HepG2 (cell line): ENCODE data around the gene BLOC1S4. TPM values are rescaled to one million over a fixed set of nuclear protein-coding genes. Genes with fewer than 3 reads are reported as not detected.
A peak's percentile ranks its signal among the peaks of the same experiment; 100 is the strongest.

Source experiments
- ATF7-NPFF ChIP-seq: sonication (generic); formaldehyde crosslinking; IDR thresholded peaks from 2 replicates; pipeline ENCODE4 v1.8.1; 2023; ENCODE audit warnings: mild to moderate bottlenecking, low read depth, missing genetic modification reagents, moderate library complexity
- GLMP ChIP-seq: sonication (generic); formaldehyde crosslinking; IDR thresholded peaks from 2 replicates; pipeline ENCODE4 v1.9.0; 2021; ENCODE audit warnings: missing genetic modification reagents, mild to moderate bottlenecking, borderline replicate concordance
- KDM5B ChIP-seq: sonication (generic); formaldehyde crosslinking; IDR thresholded peaks from 2 replicates; pipeline ENCODE4 v1.4.0; 2020; ENCODE audit warnings: missing genetic modification reagents, mild to moderate bottlenecking, borderline replicate concordance
- PATZ1 ChIP-seq: sonication (generic); formaldehyde crosslinking; IDR thresholded peaks from 2 replicates; pipeline ENCODE4 v1.4.0; 2020; ENCODE audit warnings: missing genetic modification reagents
- PBX2 ChIP-seq: IDR thresholded peaks from 2 replicates; pipeline ENCODE4 v1.6.1; 2016; ENCODE audit warnings: control low read depth
- TEF ChIP-seq: sonication (generic); formaldehyde crosslinking; IDR thresholded peaks from 2 replicates; pipeline ENCODE4 v1.5.0; 2020; ENCODE audit warnings: missing genetic modification reagents
- ZNF207 ChIP-seq: fragments of 450-650 bp; IDR thresholded peaks from 2 replicates; pipeline ENCODE4 v1.6.1; 2016; ENCODE audit warnings: antibody characterized with exemption, borderline replicate concordance
- ZNF329 ChIP-seq: sonication (generic); formaldehyde crosslinking; IDR thresholded peaks from 2 replicates; pipeline ENCODE4 v1.9.0; 2021; ENCODE audit warnings: low read depth, mild to moderate bottlenecking, missing genetic modification reagents
- ZNF333 ChIP-seq: sonication (generic); formaldehyde crosslinking; IDR thresholded peaks from 2 replicates; pipeline ENCODE4 v1.4.0; 2020; ENCODE audit warnings: mild to moderate bottlenecking, missing genetic modification reagents, borderline replicate concordance
- ZNF558 ChIP-seq: sonication (generic); formaldehyde crosslinking; IDR thresholded peaks from 2 replicates; pipeline ENCODE4 v1.9.0; 2022; ENCODE audit warnings: mild to moderate bottlenecking, missing genetic modification reagents, borderline replicate concordance
- ZNF629 ChIP-seq: sonication (generic); formaldehyde crosslinking; conservative IDR thresholded peaks from 2 replicates; pipeline ENCODE4 v1.5.0; 2020; ENCODE audit warnings: missing genetic modification reagents
- ZNF839 ChIP-seq: sonication (generic); formaldehyde crosslinking; IDR thresholded peaks from 2 replicates; pipeline ENCODE4 v1.4.0; 2020; ENCODE audit warnings: missing genetic modification reagents, mild to moderate bottlenecking, borderline replicate concordance
- polyA plus RNA-seq, 8 experiments: library from polyadenylated mRNA; depleted of rRNA in 3 of 8; stranded (reverse) in 7 of 8; unstranded in 1 of 8; fragments of >200 nt; fragmentation: Illumina TruSeq in 4 of 8; extraction: Trizol in 4 of 8; gene quantifications; 2 replicates each; pipeline versions ENCODE4 v1.2.1 to v1.2.3, GENCODE V29; 2011 to 2016; ENCODE audit warnings: low read depth in 4 of 8, missing spikeins in 1 of 8, mixed read lengths in 1 of 8; ENCODE audit not compliant: insufficient read depth in 1 of 8
- total RNA-seq, 5 experiments: library from RNA; depleted of rRNA; stranded (reverse); fragments of >200 nt; fragmentation: Illumina TruSeq; extraction: Trizol; gene quantifications; 2 replicates each; pipeline ENCODE4 v1.2.3, GENCODE V29; 2016; ENCODE audit warnings: low read depth in 1 of 5
- TF ChIP-seq, protein P1 (sequence below): sonication (generic); formaldehyde crosslinking; IDR thresholded peaks from 2 replicates; pipeline ENCODE4 v1.4.0; 2020; ENCODE audit warnings: missing genetic modification reagents, borderline replicate concordance
- TF ChIP-seq, protein P2 (sequence below): sonication (generic); formaldehyde crosslinking; IDR thresholded peaks from 2 replicates; pipeline ENCODE4 v1.5.1; 2020; ENCODE audit warnings: mild to moderate bottlenecking, missing genetic modification reagents, moderate library complexity

BLOC1S4 gene
- total and polyA plus RNA-seq, 2 of the 13 experiments (the other 11 are each of a cell fraction or from before 2014, with no cell fraction given): 15.5 to 20.9 TPM

DNA sequence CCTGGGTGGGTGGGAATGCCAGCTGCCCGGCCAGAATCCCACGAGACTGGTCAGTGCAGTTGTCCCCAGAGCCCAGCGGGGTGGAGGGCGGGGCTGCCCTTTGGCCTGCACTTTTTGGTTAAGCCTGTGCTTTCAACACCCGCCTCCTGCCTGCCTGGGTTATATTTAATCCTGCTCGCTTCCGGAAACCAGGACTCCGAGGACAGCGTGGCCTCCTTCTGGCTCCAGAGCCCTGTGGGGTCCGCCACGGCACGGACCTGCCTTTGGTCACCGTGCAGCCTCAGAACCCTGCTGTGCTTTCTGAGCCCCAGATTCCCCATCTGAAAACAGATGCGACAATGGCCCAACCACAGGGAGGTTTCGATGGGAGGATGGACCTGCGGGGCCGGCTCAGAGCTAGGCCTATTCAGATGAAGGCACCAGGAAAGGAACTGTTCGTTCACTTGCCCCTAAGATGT, 37.2 kb downstream of the BLOC1S4 start (continued):
- TF ChIP-seq, protein P1, sequence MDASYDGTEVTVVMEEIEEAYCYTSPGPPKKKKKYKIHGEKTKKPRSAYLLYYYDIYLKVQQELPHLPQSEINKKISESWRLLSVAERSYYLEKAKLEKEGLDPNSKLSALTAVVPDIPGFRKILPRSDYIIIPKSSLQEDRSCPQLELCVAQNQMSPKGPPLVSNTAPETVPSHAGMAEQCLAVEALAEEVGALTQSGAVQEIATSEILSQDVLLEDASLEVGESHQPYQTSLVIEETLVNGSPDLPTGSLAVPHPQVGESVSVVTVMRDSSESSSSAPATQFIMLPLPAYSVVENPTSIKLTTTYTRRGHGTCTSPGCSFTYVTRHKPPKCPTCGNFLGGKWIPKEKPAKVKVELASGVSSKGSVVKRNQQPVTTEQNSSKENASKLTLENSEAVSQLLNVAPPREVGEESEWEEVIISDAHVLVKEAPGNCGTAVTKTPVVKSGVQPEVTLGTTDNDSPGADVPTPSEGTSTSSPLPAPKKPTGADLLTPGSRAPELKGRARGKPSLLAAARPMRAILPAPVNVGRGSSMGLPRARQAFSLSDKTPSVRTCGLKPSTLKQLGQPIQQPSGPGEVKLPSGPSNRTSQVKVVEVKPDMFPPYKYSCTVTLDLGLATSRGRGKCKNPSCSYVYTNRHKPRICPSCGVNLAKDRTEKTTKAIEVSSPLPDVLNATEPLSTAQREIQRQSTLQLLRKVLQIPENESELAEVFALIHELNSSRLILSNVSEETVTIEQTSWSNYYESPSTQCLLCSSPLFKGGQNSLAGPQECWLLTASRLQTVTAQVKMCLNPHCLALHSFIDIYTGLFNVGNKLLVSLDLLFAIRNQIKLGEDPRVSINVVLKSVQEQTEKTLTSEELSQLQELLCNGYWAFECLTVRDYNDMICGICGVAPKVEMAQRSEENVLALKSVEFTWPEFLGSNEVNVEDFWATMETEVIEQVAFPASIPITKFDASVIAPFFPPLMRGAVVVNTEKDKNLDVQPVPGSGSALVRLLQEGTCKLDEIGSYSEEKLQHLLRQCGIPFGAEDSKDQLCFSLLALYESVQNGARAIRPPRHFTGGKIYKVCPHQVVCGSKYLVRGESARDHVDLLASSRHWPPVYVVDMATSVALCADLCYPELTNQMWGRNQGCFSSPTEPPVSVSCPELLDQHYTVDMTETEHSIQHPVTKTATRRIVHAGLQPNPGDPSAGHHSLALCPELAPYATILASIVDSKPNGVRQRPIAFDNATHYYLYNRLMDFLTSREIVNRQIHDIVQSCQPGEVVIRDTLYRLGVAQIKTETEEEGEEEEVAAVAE (CRISPR knock-in tag): no peak
- TF ChIP-seq KDM5B (peak; percentile 91; the same call in 1 of the 2 replicates), ZNF558 (CRISPR knock-in tag) (no peak), ZNF329 (CRISPR knock-in tag) (no peak), GLMP (CRISPR knock-in tag) (no peak), ZNF839 (CRISPR knock-in tag) (no peak; the same call in 1 of the 2 replicates), PBX2 (CRISPR knock-in tag) (no peak), PATZ1 (peak; percentile 81), ZNF629 (CRISPR knock-in tag) (0 out of 2 replicates have a peak, but pooled peaks have one; percentile 27), ZNF333 (CRISPR knock-in tag) (0 out of 2 replicates have a peak, but pooled peaks have one; percentile 46), ATF7-NPFF (CRISPR knock-in tag) (0 out of 2 replicates have a peak, but pooled peaks have one; percentile 31), ZNF207 (no peak), TEF (CRISPR knock-in tag) (0 out of 2 replicates have a peak, but pooled peaks have one; percentile 32)
- TF ChIP-seq, protein P2, sequence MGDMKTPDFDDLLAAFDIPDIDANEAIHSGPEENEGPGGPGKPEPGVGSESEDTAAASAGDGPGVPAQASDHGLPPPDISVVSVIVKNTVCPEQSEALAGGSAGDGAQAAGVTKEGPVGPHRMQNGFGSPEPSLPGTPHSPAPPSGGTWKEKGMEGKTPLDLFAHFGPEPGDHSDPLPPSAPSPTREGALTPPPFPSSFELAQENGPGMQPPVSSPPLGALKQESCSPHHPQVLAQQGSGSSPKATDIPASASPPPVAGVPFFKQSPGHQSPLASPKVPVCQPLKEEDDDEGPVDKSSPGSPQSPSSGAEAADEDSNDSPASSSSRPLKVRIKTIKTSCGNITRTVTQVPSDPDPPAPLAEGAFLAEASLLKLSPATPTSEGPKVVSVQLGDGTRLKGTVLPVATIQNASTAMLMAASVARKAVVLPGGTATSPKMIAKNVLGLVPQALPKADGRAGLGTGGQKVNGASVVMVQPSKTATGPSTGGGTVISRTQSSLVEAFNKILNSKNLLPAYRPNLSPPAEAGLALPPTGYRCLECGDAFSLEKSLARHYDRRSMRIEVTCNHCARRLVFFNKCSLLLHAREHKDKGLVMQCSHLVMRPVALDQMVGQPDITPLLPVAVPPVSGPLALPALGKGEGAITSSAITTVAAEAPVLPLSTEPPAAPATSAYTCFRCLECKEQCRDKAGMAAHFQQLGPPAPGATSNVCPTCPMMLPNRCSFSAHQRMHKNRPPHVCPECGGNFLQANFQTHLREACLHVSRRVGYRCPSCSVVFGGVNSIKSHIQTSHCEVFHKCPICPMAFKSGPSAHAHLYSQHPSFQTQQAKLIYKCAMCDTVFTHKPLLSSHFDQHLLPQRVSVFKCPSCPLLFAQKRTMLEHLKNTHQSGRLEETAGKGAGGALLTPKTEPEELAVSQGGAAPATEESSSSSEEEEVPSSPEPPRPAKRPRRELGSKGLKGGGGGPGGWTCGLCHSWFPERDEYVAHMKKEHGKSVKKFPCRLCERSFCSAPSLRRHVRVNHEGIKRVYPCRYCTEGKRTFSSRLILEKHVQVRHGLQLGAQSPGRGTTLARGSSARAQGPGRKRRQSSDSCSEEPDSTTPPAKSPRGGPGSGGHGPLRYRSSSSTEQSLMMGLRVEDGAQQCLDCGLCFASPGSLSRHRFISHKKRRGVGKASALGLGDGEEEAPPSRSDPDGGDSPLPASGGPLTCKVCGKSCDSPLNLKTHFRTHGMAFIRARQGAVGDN (CRISPR knock-in tag): peak; percentile 97
